Right ventricle myocardium superior (tissue), 1 donor: ENCODE data around the gene CTNNA1. TPM values are rescaled to one million over a fixed set of nuclear protein-coding genes. Genes with fewer than 3 reads are reported as not detected.
"Not testable (repeated sequence)": the region's sequence is repeated elsewhere in the genome, so short reads cannot be mapped to it uniquely, and the experiment has no call there.

Experiments
- ATAC-seq: fragments of 200-7000 bp; cut with Tn5 transposase; one replicate; pipeline ENCODE4 v1.9.1; 2020; ENCODE audit warnings: mild to moderate bottlenecking; ENCODE audit not compliant: poor library complexity
- DNase-seq: peaks from one replicate; pipeline ENCODE4 v3.0.0-alpha.2; 2020
- intact Hi-C: fragments of 100-400 bp; cut with DNase I; formaldehyde crosslinking; loops from one replicate; pipeline ENCODE4 v1.11.2; 2022
- total RNA-seq: library from RNA; stranded (reverse); fragmentation: NEBNext Ultra II Directional; extraction: Animal tissue kit (Norgen Biotek cat#: 25700); gene quantifications from one replicate; pipeline ENCODE4 v1.2.1, GENCODE V29; 2021
- donor health status: DM: no; HTN: yes; CAD: no; lungs with severe emphysema.

The CTNNA1 gene
- total RNA-seq, 1 donor from 2014 or later, result 297 TPM

DNA sequence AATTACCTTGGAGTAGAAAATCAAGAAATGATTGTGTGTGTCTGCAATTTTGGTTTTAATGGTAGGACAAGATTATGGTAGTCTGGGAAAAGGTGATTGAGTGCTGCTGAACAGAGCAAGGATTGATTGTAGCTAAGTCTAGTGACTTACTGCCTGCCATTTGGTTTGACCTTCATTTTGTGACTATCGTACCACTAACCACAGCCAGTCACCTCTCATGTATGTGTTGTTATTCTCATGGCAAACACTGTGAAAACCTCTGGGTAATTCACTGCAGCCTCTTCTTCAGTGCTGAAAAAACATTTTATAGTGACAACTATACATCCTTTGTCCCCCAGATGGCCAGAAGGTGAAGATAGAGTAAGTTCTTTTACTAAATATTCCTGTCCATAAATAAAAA, 37.5 kb downstream of the CTNNA1 start:
- DNase-seq (no peak), ATAC-seq (peak; percentile 33)
- intact Hi-C loops, result no loop called here

DNA sequence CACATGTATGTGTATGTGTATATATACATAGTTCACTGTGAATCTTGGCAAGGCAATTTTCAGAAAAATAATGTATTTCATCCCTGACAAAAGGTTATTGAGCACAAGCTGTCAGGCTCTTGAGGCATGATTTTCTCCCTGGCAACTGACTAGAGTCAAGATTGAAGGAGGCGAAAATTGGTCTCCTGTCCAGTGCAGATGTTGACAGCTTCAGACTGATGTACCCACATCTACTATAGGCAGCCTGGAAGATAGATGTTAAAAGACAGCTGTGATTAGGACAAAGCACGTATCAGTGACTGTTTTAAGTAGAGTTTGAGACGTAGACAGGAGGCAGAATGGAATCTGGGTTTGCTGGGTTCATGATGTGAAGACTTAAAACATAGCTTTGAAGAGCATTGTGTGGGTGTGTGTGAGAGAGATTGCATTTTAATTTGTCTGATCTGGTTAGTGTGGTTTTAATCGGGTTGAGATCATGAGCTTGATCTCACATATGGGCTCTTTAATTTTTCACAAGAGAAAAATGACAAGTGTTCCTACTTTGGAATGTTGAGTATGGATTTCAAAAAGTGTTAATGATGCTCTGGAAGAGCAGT, 39.1 kb downstream of the CTNNA1 start:
- intact Hi-C loops, result no loop called here
- no peak for ATAC-seq
- no peak for DNase-seq

DNA sequence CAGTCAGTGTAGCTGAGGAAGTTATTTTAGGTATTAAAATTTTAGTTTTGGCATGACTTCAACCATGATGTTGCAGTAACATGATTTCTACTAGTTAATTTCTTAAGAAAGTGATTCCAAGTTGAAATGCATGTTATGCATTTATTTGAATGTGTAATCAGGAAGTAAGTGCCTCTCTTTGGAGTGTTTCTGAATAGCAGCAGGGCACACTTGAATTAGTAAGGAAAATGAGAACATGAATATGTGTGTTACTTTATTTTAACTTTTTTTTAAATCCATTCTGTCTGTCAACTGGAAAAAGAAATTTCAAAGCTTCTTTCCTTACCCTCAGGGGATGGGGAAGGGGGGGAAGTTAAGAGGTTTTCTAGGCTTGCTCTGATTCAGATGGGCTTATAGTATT, 40.4 kb downstream of the CTNNA1 start:
- DNase-seq (no peak), ATAC-seq (no peak)
- intact Hi-C loops, result no loop called here

GRCh38 chr5:138803285-138803684, 50.1 kb downstream of the CTNNA1 start:
- DNase-seq (no peak), ATAC-seq (peak; percentile 24)
- intact Hi-C loops, result no loop called here

- ATAC-seq, result no peak
- intact Hi-C loops, result no loop called here
Observed at GRCh38 chr5:138803935-138804334, 50.7 kb downstream of the CTNNA1 start.

GRCh38 chr5:138805096-138805495, 51.9 kb downstream of the CTNNA1 start:
- ATAC-seq, result no peak
- no peak for DNase-seq
- intact Hi-C loops, result no loop called here

More at GRCh38 chr5:138803935-138804334, 50.7 kb downstream of the CTNNA1 start:
- no peak for DNase-seq

- DNase-seq (no peak), ATAC-seq (no peak)
- intact Hi-C loops, result no loop called here
Observed at GRCh38 chr5:138807182-138807581, 54.0 kb downstream of the CTNNA1 start.

- ATAC-seq, result no peak
- intact Hi-C loops, result no loop called here
Observed at GRCh38 chr5:138809391-138809790, 56.2 kb downstream of the CTNNA1 start.

DNA sequence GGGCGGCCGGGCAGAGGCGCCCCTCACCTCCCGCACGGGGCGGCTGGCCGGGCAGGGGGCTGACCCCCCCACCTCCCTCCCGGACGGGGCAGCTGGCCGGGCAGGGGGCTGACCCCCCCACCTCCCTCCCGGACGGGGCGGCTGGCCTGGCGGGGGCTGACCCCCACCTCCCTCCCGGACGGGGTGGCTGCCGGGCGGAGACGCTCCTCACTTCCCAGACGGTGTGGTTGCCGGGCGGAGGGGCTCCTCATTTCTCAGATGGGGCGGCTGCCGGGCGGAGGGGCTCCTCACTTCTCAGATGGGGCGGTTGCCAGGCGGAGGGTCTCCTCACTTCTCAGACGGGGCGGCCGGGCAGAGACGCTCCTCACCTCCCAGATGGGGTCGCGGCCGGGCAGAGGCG, 57.6 kb downstream of the CTNNA1 start:
- intact Hi-C loops, ATAC-seq, DNase-seq: not testable (repeated sequence)

More at GRCh38 chr5:138809391-138809790, 56.2 kb downstream of the CTNNA1 start:
- no peak for DNase-seq

DNA sequence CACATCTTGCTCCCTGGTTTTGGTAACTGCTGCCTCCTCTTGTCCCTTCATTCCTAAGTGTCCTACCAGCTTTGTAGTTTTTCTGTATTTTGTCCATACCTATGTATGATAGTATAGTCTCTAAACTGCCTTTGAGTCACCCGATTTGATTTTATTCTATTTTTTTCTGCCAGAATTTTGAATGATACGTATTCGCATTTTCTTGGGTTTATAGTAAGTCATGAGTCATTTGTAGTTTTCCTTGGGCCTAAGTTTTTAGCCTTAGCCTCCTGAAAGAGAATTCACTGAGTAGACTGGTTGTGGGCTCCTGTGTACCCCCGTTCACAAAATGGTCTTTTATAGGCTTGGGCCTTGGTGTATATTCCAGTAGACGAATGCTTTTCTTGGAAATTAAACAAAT, 62.3 kb downstream of the CTNNA1 start:
- ATAC-seq (no peak), DNase-seq (no peak)
- intact Hi-C loops, result no loop called here

- ATAC-seq (no peak), DNase-seq (no peak)
- intact Hi-C loops, result no loop called here
Observed at GRCh38 chr5:138817241-138817640, 64.0 kb downstream of the CTNNA1 start.

DNA sequence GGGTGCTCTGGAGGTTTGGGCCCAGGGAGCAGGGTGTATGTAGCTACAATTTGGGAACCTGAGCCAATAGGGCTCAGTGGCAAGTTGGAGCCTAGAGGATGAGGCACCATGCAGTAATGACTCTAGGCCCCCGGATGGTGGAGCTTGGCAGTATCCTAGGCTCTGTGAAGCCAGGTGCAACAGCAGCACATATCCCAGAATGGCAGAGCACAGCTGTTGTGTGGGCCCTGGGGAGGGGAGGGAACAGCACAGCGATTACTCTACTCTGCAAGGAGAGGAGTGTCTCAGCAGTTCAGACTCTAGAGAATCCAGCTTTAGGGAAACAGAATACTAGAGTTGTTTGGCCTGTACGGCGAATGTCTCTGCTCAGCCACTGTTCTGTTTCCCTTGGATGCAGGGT, 65.9 kb downstream of the CTNNA1 start:
- no peak for ATAC-seq
- intact Hi-C loops, result no loop called here
- no peak for DNase-seq

DNA sequence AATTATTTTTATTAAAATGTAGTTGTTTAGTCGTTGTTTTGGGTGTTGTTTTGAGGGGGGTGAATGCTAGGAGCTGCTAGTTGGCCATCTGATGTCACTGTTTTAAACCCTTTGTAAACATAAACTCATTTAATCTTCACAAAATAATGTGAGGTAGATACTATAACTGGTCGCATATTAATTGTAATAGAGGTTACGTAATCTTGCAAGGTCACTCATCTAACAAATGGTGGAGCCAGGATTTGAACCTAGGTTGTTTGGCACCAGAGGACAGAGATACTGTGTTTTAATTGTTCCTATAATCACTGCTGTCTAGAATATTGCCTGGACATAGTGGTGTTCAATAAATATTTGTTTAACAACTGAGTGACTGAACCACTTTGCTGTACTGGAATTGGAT, 67.5 kb downstream of the CTNNA1 start:
- no peak for ATAC-seq
- intact Hi-C loops, result no loop called here
- no peak for DNase-seq

DNA sequence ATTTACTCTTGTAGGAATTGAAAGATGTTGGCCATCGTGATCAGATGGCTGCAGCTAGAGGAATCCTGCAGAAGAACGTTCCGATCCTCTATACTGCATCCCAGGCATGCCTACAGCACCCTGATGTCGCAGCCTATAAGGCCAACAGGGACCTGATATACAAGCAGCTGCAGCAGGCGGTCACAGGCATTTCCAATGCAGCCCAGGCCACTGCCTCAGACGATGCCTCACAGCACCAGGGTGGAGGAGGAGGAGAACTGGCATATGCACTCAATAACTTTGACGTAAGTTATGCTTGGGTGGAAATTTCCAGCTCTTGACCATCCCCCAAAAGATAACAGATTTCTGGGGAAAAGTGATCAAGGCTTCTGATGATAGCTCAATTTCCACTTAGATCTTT, 71.3 kb downstream of the CTNNA1 start:
- ATAC-seq (peak; percentile 28), DNase-seq (no peak)
- intact Hi-C loops, result no loop called here

GRCh38 chr5:138824924-138825863, 72.0 kb downstream of the CTNNA1 start:
- intact Hi-C loops, result no loop called here
- no peak for DNase-seq
- ATAC-seq, result peak; percentile 46

- intact Hi-C loops, result no loop called here
- DNase-seq (no peak), ATAC-seq (no peak)
Observed at GRCh38 chr5:138828556-138828955, 75.3 kb downstream of the CTNNA1 start.

GRCh38 chr5:138829341-138829740, 76.1 kb downstream of the CTNNA1 start:
- ATAC-seq (no peak), DNase-seq (no peak)
- intact Hi-C loops, result no loop called here

DNA sequence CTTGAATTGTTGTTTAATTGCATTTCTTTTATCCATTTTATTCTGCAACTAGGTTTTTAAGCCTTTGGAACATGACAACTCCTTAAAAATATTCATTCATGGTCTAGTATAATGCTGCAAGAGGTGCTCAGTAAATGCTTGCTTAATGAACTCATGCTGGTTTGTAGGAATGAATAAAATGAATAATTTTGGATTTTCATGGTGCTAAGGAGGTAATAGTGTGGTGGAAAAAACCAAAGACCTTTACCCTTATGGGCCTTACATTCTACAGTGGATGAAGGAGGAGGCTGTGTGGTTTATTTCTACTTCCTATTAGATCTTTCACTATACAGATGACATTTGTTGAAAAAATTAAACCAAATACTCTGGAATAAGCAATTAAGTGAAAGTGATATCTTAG, 78.5 kb downstream of the CTNNA1 start:
- DNase-seq, result no peak
- intact Hi-C loops, result no loop called here
- no peak for ATAC-seq

DNA sequence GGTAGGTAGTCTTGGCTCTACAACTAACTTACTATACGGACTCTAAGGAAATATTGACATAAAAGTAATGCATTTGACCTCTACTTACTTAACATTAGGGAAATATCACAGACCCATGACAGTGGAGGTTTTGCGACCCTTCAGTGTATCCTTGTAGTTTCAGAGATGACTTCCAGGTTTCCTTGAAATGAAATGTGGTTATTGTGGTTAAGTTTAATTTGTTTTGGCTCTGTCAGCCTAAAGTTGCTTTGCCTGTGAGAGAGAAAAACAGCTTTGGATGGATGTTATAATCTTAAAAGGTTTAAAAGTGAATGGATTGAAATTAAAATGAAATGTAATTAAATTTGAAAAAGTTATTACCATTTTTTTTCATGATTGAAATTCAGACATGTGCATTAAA, 79.0 kb downstream of the CTNNA1 start:
- intact Hi-C loops, result no loop called here
- DNase-seq, result no peak
- no peak for ATAC-seq

GRCh38 chr5:138833080-138833479, 79.9 kb downstream of the CTNNA1 start:
- intact Hi-C loops, result no loop called here
- ATAC-seq, result no peak
- DNase-seq, result no peak
